ES-I3 (cell line): ENCODE data around the gene TMEM30B.

Experiments used
- H3K36me3 ChIP-seq: 2 replicates; pipeline ENCODE4 v1.6.1; 2013; ENCODE audit warnings: mild to moderate bottlenecking, low read length, control low read depth, moderate library complexity; ENCODE audit not compliant: insufficient read depth
- H3K4me1 ChIP-seq: 2 replicates; pipeline ENCODE4 v1.6.1; 2013; ENCODE audit warnings: mild to moderate bottlenecking, control low read depth, low read length; ENCODE audit not compliant: insufficient read depth
- H3K9ac ChIP-seq: 2 replicates; pipeline ENCODE4 v1.6.1; 2013; ENCODE audit warnings: low read depth, mild to moderate bottlenecking, low read length, moderate library complexity
- H3K9me3 ChIP-seq: 2 replicates; pipeline ENCODE4 v1.6.1; 2013; ENCODE audit warnings: mild to moderate bottlenecking, low read length, moderate library complexity; ENCODE audit not compliant: control insufficient read depth, insufficient read depth

The TMEM30B gene

DNA sequence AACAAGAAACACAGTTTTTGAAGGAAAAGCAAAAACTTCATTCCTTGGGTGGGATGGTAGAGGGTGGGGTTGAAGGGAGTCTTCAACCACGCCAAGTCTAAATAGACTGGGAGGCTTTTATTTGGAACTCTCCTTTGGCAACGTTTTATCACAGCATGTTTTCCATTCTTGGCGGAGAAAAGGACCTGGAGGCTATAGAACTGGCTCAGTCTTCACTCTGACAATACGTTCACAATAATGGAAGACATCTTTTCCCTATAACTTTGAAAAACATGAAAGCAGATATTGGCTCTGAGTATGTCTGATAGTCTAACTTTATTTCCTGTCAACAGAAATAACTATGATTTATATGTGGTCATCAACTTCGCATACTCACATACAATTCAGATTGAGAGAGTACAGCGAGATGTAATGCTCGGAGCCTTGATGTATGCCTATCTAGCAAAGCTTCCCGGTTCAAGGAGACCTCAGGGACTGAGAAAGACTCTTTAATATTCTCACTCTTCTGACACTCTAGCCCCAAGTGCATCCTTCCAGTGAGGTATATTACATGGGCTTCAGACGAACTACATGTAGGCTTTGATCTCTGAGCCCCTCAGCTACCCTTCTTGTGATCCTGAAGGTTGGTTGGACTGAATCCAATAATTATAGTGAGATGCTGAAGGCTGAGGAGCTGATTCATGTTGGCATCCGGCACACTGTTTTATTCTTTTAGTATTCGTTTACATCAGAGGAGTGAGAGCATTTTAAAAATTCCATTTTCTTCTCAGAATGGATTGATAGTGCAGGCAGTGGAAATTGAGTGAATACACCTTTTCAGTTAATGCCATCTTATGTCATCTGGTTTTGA lies 14.0 kb downstream of the TMEM30B start:
- H3K9me3 ChIP-seq: no peaks in the 10 kb centered on the region
- H3K36me3 ChIP-seq: no peaks in the 10 kb centered on the region
- no peaks in the 10 kb centered on the region; the same call in 1 of the 2 replicates for H3K4me1 ChIP-seq
- no peak overlapping the region for H3K9ac ChIP-seq

GRCh38 chr14:61266436-61266835 lies 14.7 kb downstream of the TMEM30B start:
- H3K36me3 ChIP-seq: no peaks in the 10 kb centered on the region
- H3K9me3 ChIP-seq: no peaks in the 10 kb centered on the region
- peaks cover under 1% of the 10 kb centered on the region; the same call in 1 of the 2 replicates for H3K4me1 ChIP-seq
- no peak overlapping the region for H3K9ac ChIP-seq

DNA sequence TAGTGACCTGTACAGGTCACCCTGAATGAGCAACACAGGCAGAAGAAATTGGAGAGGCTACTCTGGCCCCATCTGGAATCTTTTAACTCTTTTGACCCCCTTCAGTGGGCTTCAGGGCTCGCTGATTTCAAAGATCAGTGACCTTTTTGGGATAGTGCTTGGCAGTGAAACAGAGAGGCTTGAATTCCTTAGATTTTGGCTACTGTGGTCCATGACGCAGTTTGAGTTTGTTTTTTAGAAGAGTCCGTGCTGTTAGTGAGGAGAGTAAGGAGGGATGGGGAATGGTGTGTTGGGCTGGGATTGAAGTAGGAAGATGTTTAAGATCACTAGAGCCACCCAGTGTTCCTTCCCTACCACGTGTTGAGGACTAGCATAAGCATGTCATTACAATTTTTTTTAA lies 16.5 kb downstream of the TMEM30B start:
- Histone ChIP-seq H3K9me3 (no peaks in the 10 kb centered on the region), H3K36me3 (no peaks in the 10 kb centered on the region), H3K9ac (no peak overlapping the region), H3K4me1 (peaks cover 9% of the 10 kb centered on the region; the same call in 1 of the 2 replicates)

GRCh38 chr14:61264010-61264571 lies 17.0 kb downstream of the TMEM30B start:
- H3K9me3 ChIP-seq: no peaks in the 10 kb centered on the region
- H3K4me1 ChIP-seq: peaks cover 9% of the 10 kb centered on the region; the same call in 1 of the 2 replicates
- no peak overlapping the region for H3K9ac ChIP-seq
- H3K36me3 ChIP-seq: no peaks in the 10 kb centered on the region

GRCh38 chr14:61262082-61262481 lies 19.1 kb downstream of the TMEM30B start:
- no peak overlapping the region for H3K9ac ChIP-seq
- H3K4me1 ChIP-seq: peaks cover 9% of the 10 kb centered on the region; the same call in 1 of the 2 replicates
- no peaks in the 10 kb centered on the region for H3K36me3 ChIP-seq
- no peaks in the 10 kb centered on the region for H3K9me3 ChIP-seq

- Histone ChIP-seq H3K9ac (no peak overlapping the region), H3K36me3 (no peaks in the 10 kb centered on the region), H3K9me3 (no peaks in the 10 kb centered on the region), H3K4me1 (peaks cover 9% of the 10 kb centered on the region)
These were observed 20.0 kb downstream of the TMEM30B start for GRCh38 chr14:61260939-61261776.

DNA sequence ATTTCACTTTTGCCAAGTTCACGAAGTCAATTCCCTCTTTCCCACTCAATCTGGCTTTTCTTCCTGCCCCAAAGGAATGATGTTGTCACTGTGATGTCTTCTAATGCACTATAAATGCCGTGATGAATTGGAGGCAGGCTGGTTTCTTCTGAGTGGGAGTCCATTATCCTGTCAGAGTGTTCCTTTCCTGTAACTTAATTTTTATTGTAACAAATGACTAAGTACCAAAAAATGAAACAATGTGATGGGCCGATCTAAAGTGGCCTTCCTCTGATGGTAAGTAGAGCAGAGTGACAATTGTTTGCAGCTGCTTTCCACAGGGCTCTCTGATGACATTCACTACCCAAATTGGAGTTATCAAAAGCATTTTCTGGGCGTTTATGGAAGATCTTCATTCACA lies 22.2 kb downstream of the TMEM30B start:
- H3K9me3 ChIP-seq: no peaks in the 10 kb centered on the region
- H3K4me1 ChIP-seq: peaks cover 23% of the 10 kb centered on the region
- no peaks in the 10 kb centered on the region for H3K36me3 ChIP-seq
- no peak overlapping the region for H3K9ac ChIP-seq

GRCh38 chr14:61257469-61258057 lies 23.6 kb downstream of the TMEM30B start:
- H3K36me3 ChIP-seq: no peaks in the 10 kb centered on the region
- H3K9ac ChIP-seq: no peak overlapping the region
- H3K4me1 ChIP-seq: peaks cover 28% of the 10 kb centered on the region
- no peaks in the 10 kb centered on the region for H3K9me3 ChIP-seq

GRCh38 chr14:61256826-61257468 lies 24.2 kb downstream of the TMEM30B start:
- H3K4me1 ChIP-seq: peaks cover 31% of the 10 kb centered on the region
- H3K36me3 ChIP-seq: no peaks in the 10 kb centered on the region
- H3K9me3 ChIP-seq: no peaks in the 10 kb centered on the region
- H3K9ac ChIP-seq: no peak overlapping the region

- H3K36me3 ChIP-seq: no peaks in the 10 kb centered on the region
- H3K9me3 ChIP-seq: no peaks in the 10 kb centered on the region
- H3K4me1 ChIP-seq: peaks cover 26% of the 10 kb centered on the region
- H3K9ac ChIP-seq: no peak overlapping the region
These were observed 25.2 kb downstream of the TMEM30B start for GRCh38 chr14:61255968-61256367.

DNA sequence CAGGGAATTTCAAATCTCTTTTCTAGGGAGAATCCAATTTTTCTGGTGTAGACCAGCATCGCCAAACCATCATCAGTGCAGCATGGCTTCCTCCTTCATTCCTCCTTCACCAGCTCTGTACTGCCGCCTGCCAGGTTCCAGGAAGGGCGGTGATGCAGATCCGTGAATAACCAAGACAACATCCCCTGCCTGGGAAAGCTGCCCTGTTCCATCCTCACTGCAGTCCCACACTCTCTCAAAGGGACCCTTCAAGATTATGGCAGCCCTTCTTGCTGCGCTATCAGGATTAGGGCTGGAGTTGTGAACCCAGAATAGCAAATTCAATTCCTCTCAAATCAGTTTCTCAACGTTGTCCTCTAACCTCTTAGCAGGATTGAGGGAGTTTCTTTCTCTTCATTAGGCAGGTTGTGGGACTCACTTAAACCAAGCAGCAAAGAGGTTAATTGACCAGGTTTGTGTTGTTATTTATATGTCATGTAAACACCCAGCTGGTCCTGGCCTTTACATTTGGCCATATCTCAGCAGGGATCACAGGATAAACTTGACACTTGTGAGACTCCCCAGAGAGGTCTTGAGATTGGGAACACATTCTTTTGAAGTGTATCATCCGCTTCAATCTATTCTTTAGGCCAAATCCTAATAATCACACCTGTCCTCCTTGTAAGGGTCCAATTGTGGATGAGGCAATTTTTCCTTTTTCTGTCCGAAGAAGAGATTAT lies 26.2 kb downstream of the TMEM30B start:
- no peaks in the 10 kb centered on the region for H3K9me3 ChIP-seq
- no peak overlapping the region; the same call in 1 of the 2 replicates for H3K9ac ChIP-seq
- peaks cover 22% of the 10 kb centered on the region; the same call in 1 of the 2 replicates for H3K4me1 ChIP-seq
- H3K36me3 ChIP-seq: no peaks in the 10 kb centered on the region

DNA sequence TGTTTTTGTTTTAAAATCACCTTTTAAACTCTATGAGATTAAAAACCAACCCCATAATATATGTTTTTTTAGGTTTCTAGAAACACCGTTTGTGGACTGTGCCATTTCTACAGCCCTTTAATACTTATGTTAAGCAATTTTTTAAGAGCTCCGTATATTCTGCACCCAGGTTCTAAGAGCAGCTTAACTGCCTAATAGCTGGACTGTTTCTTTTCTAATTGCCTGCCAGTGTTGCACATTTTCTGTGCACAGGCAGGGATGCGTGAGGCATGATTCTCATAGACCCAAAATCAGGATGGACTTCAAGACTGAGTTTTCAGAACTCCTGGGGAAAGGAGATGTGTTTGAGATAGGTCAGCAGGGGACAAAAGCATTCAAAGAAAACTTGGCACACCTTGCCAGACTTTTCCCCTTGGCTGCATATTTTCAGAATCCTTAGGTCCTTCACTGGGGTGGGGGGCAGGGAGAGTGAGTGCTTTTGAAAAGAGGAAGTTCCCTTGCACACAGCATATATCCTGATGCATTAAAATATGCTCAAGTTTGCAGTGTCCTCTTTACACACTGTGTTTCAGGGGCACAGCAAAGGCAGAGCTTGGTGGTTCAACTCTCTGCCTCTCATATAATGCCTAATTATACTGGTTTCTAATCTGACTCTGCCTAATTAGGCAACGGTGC lies 27.9 kb downstream of the TMEM30B start:
- Histone ChIP-seq H3K36me3 (no peaks in the 10 kb centered on the region), H3K9me3 (no peaks in the 10 kb centered on the region), H3K4me1 (peaks cover 22% of the 10 kb centered on the region; the same call in 1 of the 2 replicates), H3K9ac (no peak overlapping the region)
